ENCODE results near the gene CCDC187. TPM values are rescaled to one million over a fixed set of nuclear protein-coding genes. Genes with fewer than 3 reads are reported as not detected.

Gene CCDC187
- total RNA-seq, 2 donors from 2014 or later, result 0.04 to 0.09 TPM

GRCh38 chr9:136230773-136231172 lies 73.1 kb downstream of the CCDC187 start:
- Histone ChIP-seq H3K9me3 (ENCODE audit: control insufficient read depth, low read length) (no peaks in the 10 kb centered on the region), H3K36me3 (ENCODE audit: control insufficient read depth, insufficient read depth, low read length) (peaks cover 2% of the 10 kb centered on the region), H3K4me3 (ENCODE audit: low read length) (no peak overlapping the region), H3K9ac (ENCODE audit: extremely low read depth, low read length, poor library complexity, severe bottlenecking) (no peak overlapping the region), H3K4me1 (ENCODE audit: control insufficient read depth, insufficient read depth, low read length) (no peaks in the 10 kb centered on the region), H3K27me3 (ENCODE audit: control insufficient read depth, insufficient read depth, low read length, poor library complexity, severe bottlenecking) (no peaks in the 10 kb centered on the region), H3K27ac (ENCODE audit: low read depth, low read length) (no peak overlapping the region)
- Mint-ChIP-seq H3K27me3 (ENCODE audit: insufficient read depth) (no peaks in the 10 kb centered on the region), H3K9me3 (no peaks in the 10 kb centered on the region), H3K27ac (peak overlapping the region; percentile 35), H3K4me1 (no peaks in the 10 kb centered on the region), H3K36me3 (ENCODE audit: low read depth) (peaks cover 16% of the 10 kb centered on the region), H3K4me3 (no peak overlapping the region)
- whole genome bisulfite sequencing, 2 experiments (ENCODE audit: insufficient coverage in 1 of 2, insufficient read length in 1 of 2), result 93 to 94% methylated on average over 6 to 9 of the region's 9 CpGs
- DNase-seq, result no peak
- TF ChIP-seq CTCF (conservative IDR thresholded peaks at IDR 0.05), result no peak

GRCh38 chr9:136230365-136230764 lies 73.5 kb downstream of the CCDC187 start:
- 91 to 93% methylated on average over 10 of the region's 10 CpGs for WGBS, 2 experiments (ENCODE audit: insufficient coverage in 1 of 2, insufficient read length in 1 of 2)
- no peak overlapping the region for H3K27ac Mint-ChIP-seq
- no peak for DNase-seq

DNA sequence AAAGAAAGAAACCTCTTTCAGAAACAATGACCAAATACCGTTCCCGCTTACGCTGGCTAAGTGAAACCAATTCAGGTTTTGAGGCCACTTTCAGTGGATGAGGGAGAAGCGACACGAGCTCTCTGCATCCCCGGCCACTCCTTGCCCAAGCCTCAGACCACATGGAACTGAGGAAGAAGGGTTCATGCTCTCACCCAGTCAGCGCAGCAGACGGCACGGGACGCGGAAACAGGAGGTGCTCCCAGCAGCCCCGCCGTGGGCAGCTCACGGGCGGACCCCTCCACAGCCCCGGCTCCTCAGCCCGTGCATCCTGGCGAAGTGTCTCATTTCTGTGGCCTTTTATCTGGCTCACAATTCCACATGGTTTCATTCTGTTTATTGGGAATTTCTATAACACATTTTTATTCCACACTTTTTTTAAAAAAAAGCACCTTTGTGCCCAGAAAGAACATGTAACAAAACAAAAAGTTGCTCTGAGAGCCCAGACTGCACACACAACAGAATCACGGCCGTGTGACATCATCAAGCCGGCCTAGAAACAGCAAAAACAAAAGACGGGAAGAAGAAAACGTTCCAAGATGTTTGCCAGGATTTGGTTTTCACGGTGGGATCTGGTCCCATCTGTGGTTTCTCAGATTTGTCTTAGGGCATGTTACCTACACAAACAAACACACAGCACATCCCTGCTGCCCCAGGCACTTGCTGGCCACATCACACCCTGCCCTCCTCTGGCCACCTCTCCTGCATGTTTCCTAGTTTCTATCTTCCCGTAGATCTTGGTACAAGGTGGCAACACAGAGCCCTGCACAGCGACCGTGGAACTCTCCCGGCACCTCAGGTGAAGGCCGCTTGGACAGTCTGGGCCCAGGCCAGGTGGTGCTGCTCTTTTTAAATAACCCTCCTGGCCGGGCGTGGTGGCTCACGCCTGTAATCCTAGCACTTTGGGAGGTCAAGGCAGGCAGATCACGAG lies 74.5 kb downstream of the CCDC187 start:
- Histone ChIP-seq H3K27ac (ENCODE audit: low read depth, low read length) (no peak overlapping the region), H3K36me3 (ENCODE audit: control insufficient read depth, insufficient read depth, low read length) (peaks cover 13% of the 10 kb centered on the region), H3K27me3 (ENCODE audit: control insufficient read depth, insufficient read depth, low read length, poor library complexity, severe bottlenecking) (no peaks in the 10 kb centered on the region), H3K4me3 (ENCODE audit: low read length) (no peak overlapping the region), H3K4me1 (ENCODE audit: control insufficient read depth, insufficient read depth, low read length) (no peaks in the 10 kb centered on the region), H3K9ac (ENCODE audit: extremely low read depth, low read length, poor library complexity, severe bottlenecking) (no peak overlapping the region), H3K9me3 (ENCODE audit: control insufficient read depth, low read length) (no peaks in the 10 kb centered on the region)
- Mint-ChIP-seq H3K36me3 (ENCODE audit: low read depth) (peaks cover 7% of the 10 kb centered on the region), H3K4me3 (no peak overlapping the region), H3K27me3 (ENCODE audit: insufficient read depth) (no peaks in the 10 kb centered on the region), H3K27ac (peak overlapping the region; percentile 83), H3K9me3 (no peaks in the 10 kb centered on the region), H3K4me1 (no peaks in the 10 kb centered on the region)
- no peak for TF ChIP-seq CTCF (conservative IDR thresholded peaks at IDR 0.05)
- 93 to 96% methylated on average over 32 to 33 of the region's 33 CpGs for WGBS, 2 experiments (ENCODE audit: insufficient coverage in 1 of 2, insufficient read length in 1 of 2)
- no peak for DNase-seq

More at GRCh38 chr9:136230365-136230764, 73.5 kb downstream of the CCDC187 start:
- Histone ChIP-seq H3K4me3 (ENCODE audit: low read length) (no peak overlapping the region), H3K9me3 (ENCODE audit: control insufficient read depth, low read length) (no peaks in the 10 kb centered on the region), H3K4me1 (ENCODE audit: control insufficient read depth, insufficient read depth, low read length) (no peaks in the 10 kb centered on the region), H3K9ac (ENCODE audit: extremely low read depth, low read length, poor library complexity, severe bottlenecking) (no peak overlapping the region), H3K27ac (ENCODE audit: low read depth, low read length) (no peak overlapping the region), H3K27me3 (ENCODE audit: control insufficient read depth, insufficient read depth, low read length, poor library complexity, severe bottlenecking) (no peaks in the 10 kb centered on the region), H3K36me3 (ENCODE audit: control insufficient read depth, insufficient read depth, low read length) (peaks cover 5% of the 10 kb centered on the region)
- no peaks in the 10 kb centered on the region for H3K4me1 Mint-ChIP-seq
- H3K27me3 Mint-ChIP-seq (ENCODE audit: insufficient read depth), result no peaks in the 10 kb centered on the region
- peaks cover 14% of the 10 kb centered on the region for H3K36me3 Mint-ChIP-seq (ENCODE audit: low read depth)
- H3K4me3 Mint-ChIP-seq, result no peak overlapping the region
- no peak for TF ChIP-seq CTCF (conservative IDR thresholded peaks at IDR 0.05)
- no peaks in the 10 kb centered on the region for H3K9me3 Mint-ChIP-seq

Data from endodermal cell (in vitro differentiated cells).